ENCODE measurements around the gene KLF16. TPM values are rescaled to one million over a fixed set of nuclear protein-coding genes. Genes with fewer than 3 reads are reported as not detected.
A peak's percentile ranks its signal among the peaks of the same experiment; 100 is the strongest.

KLF16 gene
- total RNA-seq, 2 donors from 2014 or later: 7.7 to 11.0 TPM

- Histone ChIP-seq H3K27me3 (replicated peaks; ENCODE audit: insufficient read depth) (no peaks in the 10 kb centered on the region), H3K27ac (peak overlapping the region; percentile 71 to 93), H3K36me3 (no peaks in the 10 kb centered on the region), H3K4me1 (ENCODE audit: control insufficient read depth in 1 of 2, low read depth in 2 of 2) (peaks cover 29 to 37% of the 10 kb centered on the region in 2 donors), H3K9me3 (no peaks in the 10 kb centered on the region), H3K4me3 (peak overlapping the region; percentile 71)
- TF ChIP-seq, protein P1, sequence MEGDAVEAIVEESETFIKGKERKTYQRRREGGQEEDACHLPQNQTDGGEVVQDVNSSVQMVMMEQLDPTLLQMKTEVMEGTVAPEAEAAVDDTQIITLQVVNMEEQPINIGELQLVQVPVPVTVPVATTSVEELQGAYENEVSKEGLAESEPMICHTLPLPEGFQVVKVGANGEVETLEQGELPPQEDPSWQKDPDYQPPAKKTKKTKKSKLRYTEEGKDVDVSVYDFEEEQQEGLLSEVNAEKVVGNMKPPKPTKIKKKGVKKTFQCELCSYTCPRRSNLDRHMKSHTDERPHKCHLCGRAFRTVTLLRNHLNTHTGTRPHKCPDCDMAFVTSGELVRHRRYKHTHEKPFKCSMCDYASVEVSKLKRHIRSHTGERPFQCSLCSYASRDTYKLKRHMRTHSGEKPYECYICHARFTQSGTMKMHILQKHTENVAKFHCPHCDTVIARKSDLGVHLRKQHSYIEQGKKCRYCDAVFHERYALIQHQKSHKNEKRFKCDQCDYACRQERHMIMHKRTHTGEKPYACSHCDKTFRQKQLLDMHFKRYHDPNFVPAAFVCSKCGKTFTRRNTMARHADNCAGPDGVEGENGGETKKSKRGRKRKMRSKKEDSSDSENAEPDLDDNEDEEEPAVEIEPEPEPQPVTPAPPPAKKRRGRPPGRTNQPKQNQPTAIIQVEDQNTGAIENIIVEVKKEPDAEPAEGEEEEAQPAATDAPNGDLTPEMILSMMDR (IDR thresholded peaks at IDR 0.05): no peak
- DNase-seq (ENCODE audit: low spot score) (no peak), ATAC-seq (ENCODE audit: insufficient number of reproducible peaks, low FRiP score, low read depth) (no peak)
These were observed 11.3 kb upstream of the KLF16 start for GRCh38 chr19:1874554-1875185.

DNA sequence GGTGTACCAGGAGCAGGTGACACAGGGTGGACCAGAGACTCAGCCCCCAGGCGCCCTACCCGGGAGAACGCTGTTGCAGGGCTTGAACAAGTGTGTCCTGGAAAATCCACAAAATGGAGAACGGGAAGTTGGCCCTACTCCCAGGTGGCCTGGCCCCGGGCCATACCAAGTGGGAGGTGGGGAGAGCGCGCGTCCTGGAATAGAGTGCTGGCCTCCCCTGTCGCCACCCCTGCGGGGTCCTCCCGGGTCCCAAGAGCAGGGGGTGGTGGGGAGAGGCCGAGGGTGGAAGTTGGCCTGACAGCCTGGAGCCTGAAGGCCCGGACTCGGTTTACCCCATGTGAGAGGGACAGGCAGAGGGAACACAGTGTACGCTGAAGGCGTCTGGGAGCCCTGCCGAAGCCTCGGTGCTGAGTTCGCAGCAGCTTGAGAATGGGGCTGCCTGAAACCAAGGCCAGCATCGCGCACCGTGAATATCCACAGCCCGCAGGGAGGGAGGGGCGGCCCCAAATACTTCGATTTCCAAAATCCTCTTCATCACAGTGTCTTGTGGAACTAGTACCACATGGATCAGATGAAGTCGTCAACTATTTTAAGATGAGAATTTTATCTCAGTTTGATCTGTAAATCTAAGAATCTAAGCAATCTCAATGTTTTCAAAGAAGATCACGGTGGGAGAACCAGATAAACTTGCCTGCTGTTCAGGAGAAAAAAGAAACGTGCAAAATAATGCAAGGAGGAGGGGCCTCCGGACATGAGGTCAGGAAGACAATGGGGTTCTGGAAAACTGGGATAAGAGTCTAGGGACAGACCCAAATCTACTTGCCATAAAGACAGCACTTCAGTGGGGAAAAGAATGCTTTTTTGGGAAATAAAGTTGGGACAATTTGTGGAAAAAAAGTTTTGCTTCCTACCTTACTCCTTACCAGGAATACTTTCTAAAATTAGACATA lies 10.4 kb upstream of the KLF16 start:
- ATAC-seq (ENCODE audit: insufficient number of reproducible peaks, low FRiP score, low read depth): no peak
- H3K27me3 ChIP-seq (replicated peaks; ENCODE audit: insufficient read depth): no peaks in the 10 kb centered on the region
- TF ChIP-seq, protein P1 (IDR thresholded peaks at IDR 0.05): no peak

DNA sequence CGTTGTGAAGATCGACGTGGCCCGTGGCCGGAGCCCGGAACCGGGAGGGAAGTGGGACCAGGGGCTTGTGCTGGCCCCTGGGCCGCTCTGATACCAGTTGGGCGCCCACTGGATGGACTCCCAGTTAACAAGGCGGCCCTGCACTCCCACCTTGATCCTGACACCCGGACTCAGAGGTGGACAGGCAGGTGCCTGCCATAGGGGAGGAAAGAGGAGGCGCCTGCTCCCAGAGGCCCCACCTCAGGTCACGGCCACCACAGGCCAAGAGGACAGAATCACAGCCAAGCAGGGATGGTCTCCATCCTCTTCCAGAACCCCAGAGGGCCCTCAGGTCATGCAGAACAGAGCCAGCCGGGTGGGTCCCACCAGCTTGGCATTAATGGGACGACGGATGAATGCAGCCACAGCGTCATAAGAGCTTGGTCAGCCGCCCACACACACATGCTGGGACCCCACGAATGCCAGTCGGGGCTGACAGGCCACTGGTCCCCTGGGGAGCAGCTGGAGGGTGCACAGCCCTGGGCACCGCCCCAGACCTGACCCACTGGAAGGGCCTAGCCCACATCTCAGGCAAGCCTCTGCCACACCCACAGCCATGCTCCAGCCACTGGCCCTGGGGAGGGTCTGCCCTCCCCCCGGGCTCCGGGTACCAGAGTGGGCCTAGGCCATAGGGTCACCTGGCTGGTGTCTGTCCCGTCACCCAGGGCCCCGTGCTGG lies 9.6 kb upstream of the KLF16 start:
- DNase-seq (ENCODE audit: low spot score): no peak
- no peaks in the 10 kb centered on the region for H3K27me3 ChIP-seq (replicated peaks; ENCODE audit: insufficient read depth)
- H3K9me3 ChIP-seq: no peaks in the 10 kb centered on the region
- H3K36me3 ChIP-seq: no peaks in the 10 kb centered on the region
- ATAC-seq (ENCODE audit: insufficient number of reproducible peaks, low FRiP score, low read depth): no peak
- TF ChIP-seq, protein P1 (IDR thresholded peaks at IDR 0.05): no peak
- H3K4me3 ChIP-seq: peak overlapping the region; percentile 71
- H3K27ac ChIP-seq: peak overlapping the region; percentile 30 to 34
- peaks cover 29 to 37% of the 10 kb centered on the region in 2 donors for H3K4me1 ChIP-seq (ENCODE audit: control insufficient read depth in 1 of 2, low read depth in 2 of 2)

More for the DNA sequence above, 10.4 kb upstream of the KLF16 start:
- Histone ChIP-seq H3K9me3 (no peaks in the 10 kb centered on the region), H3K4me3 (peak overlapping the region; percentile 71), H3K4me1 (ENCODE audit: control insufficient read depth in 1 of 2, low read depth in 2 of 2) (peaks cover 29 to 37% of the 10 kb centered on the region in 2 donors), H3K27ac (peak overlapping the region; percentile 1 to 34), H3K36me3 (no peaks in the 10 kb centered on the region)
- no peak for DNase-seq (ENCODE audit: low spot score)

DNA sequence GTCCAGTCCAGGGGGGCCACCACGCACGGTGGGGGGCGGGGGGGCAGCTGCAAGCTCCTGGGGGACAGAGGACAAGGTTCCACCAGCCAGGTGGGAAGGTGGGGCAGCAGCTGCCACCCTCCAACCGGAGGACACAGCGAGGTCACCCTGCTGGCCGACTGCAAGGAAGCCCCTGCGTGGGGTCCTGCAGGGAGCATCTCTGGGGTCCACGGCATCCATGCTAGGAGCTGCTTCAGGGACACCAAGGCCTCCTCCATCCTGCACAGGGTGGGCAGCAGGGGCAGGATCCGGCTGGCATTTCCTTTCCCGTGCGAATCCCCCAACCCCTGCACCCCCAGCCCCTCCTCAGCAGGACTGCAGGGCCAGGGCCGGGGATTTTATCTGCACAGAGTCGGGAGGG lies 8.3 kb upstream of the KLF16 start:
- no peak overlapping the region for H3K27ac ChIP-seq
- H3K36me3 ChIP-seq: no peaks in the 10 kb centered on the region
- H3K27me3 ChIP-seq (replicated peaks; ENCODE audit: insufficient read depth): no peaks in the 10 kb centered on the region
- DNase-seq (ENCODE audit: low spot score) (no peak), ATAC-seq (ENCODE audit: insufficient number of reproducible peaks, low FRiP score, low read depth) (no peak)
- no peak overlapping the region for H3K4me3 ChIP-seq
- peaks cover 28 to 37% of the 10 kb centered on the region in 2 donors for H3K4me1 ChIP-seq (ENCODE audit: control insufficient read depth in 1 of 2, low read depth in 2 of 2)
- TF ChIP-seq, protein P1 (IDR thresholded peaks at IDR 0.05): no peak
- no peaks in the 10 kb centered on the region for H3K9me3 ChIP-seq

Data from thoracic aorta (tissue), 2 donors.